Lower leg skin (tissue), 4 donors: ENCODE results near the gene KCNK4. TPM values are rescaled to one million over a fixed set of nuclear protein-coding genes. Genes with fewer than 3 reads are reported as not detected.
"Not testable (repeated sequence)": the region's sequence is repeated elsewhere in the genome, so short reads cannot be mapped to it uniquely, and the experiment has no call there.

ENCODE experiments used
- DNase-seq, 2 donors: peaks; one replicate each; pipeline ENCODE4 v3.0.0-alpha.2; 2019; ENCODE audit warnings: low spot score in 2 of 2
- H3K4me3 ChIP-seq: fragments of 200-600 bp; sonication (generic); 2 replicates; pipeline ENCODE4 v1.5.1; 2017; ENCODE audit warnings: mild to moderate bottlenecking, low read depth; ENCODE audit not compliant: poor library complexity, severe bottlenecking
- POLR2A ChIP-seq, 2 donors: fragments of 450-650 bp; IDR thresholded peaks; one replicate each; pipeline ENCODE4 v1.6.1; 2016 to 2017; ENCODE audit warnings: antibody characterized with exemption in 2 of 2, mild to moderate bottlenecking in 1 of 2, moderate library complexity in 1 of 2
- WGBS, 2 donors: methylation state at CpG; one replicate each; pipeline ENCODE4 v1.1.5; 2018; 5-methylcytosine and 5-hydroxymethylcytosine counted together
- intact Hi-C: fragments of 100-400 bp; cut with DNase I; formaldehyde crosslinking; loops from one replicate; pipeline ENCODE4 v1.15.0; 2023; ENCODE audit warnings: low total_unique reads
- total RNA-seq, 4 donors: library from RNA; depleted of rRNA; stranded (reverse); fragments of >200 nt; gene quantifications; one replicate each; pipeline ENCODE4 v1.1.0, GENCODE V29; 2016
- TF ChIP-seq, protein P1 (sequence below), 3 donors: fragments of 450-650 bp; IDR thresholded peaks; one replicate each; pipeline ENCODE4 v1.5.1; 2016; ENCODE audit warnings: antibody characterized with exemption in 3 of 3, mild to moderate bottlenecking in 3 of 3, moderate library complexity in 2 of 3

KCNK4 gene
- total RNA-seq, 4 donors from 2014 or later, result not detected

DNA sequence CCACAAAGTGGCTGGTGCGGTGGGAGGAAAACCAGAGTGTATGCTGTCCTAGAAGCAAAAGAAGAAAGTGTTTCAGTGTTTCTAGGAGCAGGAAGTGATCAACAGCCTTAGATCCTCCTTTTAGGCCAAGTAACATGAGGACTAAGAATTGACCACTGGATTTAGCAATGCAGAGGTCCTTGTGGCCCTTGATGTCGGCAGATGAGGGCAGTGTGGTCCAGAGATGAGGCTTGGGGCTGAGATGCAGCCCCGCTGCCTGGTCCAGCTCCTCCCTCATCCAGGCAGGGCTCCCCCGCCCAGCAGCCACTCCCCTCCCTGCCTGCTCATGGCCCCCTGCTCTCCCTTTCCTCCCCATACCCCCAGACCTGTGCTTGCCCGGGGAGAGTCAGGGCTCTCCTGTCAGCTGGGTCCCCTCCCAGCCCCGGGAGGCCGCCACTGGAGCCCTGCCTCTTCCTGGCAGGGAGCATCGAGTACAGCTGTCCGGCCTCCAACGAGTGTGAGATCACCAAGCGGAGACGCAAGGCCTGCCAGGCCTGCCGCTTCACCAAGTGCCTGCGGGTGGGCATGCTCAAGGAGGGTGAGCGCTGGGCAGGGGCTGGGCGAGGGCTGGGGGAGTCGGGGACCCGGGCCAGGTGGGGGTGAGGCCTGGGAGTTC lies 22.5 kb downstream of the KCNK4 start:
- WGBS, 2 donors, result 37 to 38% methylated on average over 14 to 17 of the region's 18 CpGs
- H3K4me3 ChIP-seq, result no peak overlapping the region
- DNase-seq, result peak in 1 of 2 donors; percentile 93
- TF ChIP-seq POLR2A (IDR thresholded peaks at IDR 0.05), result no peak
- TF ChIP-seq, protein P1, sequence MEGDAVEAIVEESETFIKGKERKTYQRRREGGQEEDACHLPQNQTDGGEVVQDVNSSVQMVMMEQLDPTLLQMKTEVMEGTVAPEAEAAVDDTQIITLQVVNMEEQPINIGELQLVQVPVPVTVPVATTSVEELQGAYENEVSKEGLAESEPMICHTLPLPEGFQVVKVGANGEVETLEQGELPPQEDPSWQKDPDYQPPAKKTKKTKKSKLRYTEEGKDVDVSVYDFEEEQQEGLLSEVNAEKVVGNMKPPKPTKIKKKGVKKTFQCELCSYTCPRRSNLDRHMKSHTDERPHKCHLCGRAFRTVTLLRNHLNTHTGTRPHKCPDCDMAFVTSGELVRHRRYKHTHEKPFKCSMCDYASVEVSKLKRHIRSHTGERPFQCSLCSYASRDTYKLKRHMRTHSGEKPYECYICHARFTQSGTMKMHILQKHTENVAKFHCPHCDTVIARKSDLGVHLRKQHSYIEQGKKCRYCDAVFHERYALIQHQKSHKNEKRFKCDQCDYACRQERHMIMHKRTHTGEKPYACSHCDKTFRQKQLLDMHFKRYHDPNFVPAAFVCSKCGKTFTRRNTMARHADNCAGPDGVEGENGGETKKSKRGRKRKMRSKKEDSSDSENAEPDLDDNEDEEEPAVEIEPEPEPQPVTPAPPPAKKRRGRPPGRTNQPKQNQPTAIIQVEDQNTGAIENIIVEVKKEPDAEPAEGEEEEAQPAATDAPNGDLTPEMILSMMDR (IDR thresholded peaks at IDR 0.05), result no peak
- intact Hi-C loops, result no loop called here

DNA sequence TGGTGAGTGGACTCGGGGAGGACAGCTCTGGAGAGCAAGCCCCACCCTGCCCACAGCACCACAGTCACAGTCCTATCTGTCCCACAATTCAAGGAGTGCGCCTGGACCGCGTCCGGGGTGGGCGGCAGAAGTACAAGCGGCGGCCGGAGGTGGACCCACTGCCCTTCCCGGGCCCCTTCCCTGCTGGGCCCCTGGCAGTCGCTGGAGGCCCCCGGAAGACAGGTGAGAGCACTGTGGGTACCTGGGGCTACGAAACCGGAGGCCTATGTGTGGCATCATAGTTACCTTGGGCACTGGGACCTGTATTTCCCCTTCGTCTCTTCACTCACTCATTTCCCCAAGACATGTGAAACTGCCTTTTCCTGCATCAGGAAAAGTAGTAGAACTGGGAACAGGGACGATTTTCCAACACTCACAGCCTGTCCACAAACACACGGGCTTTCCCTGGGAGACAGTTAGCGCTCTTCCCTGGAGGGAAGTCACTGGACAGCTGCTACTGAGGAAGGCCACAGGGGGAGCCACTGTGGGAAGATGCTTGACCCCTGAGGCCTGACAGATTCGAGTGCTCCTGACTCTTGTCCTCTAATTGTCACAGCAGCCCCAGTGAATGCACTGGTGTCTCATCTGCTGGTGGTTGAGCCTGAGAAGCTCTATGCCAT lies 23.2 kb downstream of the KCNK4 start:
- 73 to 76% methylated on average over 15 to 19 of the region's 19 CpGs for WGBS, 2 donors
- H3K4me3 ChIP-seq, result no peak overlapping the region
- intact Hi-C loops, result no loop called here
- DNase-seq, result no peak
- TF ChIP-seq POLR2A (IDR thresholded peaks at IDR 0.05), result no peak
- TF ChIP-seq, protein P1 (IDR thresholded peaks at IDR 0.05), result no peak

DNA sequence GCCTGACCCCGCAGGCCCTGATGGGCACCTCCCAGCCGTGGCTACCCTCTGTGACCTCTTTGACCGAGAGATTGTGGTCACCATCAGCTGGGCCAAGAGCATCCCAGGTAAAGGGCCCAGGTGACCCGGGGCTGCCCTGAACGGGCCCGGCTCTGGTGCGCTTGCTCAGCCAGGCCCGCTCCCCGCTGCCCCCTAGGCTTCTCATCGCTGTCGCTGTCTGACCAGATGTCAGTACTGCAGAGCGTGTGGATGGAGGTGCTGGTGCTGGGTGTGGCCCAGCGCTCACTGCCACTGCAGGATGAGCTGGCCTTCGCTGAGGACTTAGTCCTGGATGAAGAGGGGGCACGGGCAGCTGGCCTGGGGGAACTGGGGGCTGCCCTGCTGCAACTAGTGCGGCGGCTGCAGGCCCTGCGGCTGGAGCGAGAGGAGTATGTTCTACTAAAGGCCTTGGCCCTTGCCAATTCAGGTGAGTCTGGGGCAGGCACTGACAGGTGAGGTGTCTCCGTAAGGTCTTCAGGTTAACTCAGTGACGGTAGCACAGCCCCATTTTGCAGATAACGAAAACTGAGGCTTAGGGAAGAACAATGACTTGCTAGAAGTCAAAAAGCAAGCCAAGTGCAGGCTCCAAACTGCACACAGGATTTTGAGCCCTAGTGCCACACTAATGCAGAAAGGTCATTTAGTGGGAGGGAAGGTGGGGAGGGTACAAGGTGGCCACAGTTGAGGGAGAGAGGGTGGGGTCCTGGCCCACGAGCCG lies 23.9 kb downstream of the KCNK4 start:
- intact Hi-C loops, result no loop called here
- no peak overlapping the region for H3K4me3 ChIP-seq
- 84 to 88% methylated on average over 23 to 24 of the region's 24 CpGs for WGBS, 2 donors
- DNase-seq, result no peak
- TF ChIP-seq, protein P1 (IDR thresholded peaks at IDR 0.05), result no peak
- TF ChIP-seq POLR2A (IDR thresholded peaks at IDR 0.05), result no peak

DNA sequence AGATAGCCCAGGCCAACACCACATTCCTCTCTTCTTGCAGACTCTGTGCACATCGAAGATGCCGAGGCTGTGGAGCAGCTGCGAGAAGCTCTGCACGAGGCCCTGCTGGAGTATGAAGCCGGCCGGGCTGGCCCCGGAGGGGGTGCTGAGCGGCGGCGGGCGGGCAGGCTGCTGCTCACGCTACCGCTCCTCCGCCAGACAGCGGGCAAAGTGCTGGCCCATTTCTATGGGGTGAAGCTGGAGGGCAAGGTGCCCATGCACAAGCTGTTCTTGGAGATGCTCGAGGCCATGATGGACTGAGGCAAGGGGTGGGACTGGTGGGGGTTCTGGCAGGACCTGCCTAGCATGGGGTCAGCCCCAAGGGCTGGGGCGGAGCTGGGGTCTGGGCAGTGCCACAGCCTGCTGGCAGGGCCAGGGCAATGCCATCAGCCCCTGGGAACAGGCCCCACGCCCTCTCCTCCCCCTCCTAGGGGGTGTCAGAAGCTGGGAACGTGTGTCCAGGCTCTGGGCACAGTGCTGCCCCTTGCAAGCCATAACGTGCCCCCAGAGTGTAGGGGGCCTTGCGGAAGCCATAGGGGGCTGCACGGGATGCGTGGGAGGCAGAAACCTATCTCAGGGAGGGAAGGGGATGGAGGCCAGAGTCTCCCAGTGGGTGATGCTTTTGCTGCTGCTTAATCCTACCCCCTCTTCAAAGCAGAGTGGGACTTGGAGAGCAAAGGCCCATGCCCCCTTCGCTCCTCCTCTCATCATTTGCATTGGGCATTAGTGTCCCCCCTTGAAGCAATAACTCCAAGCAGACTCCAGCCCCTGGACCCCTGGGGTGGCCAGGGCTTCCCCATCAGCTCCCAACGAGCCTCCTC lies 24.8 kb downstream of the KCNK4 start:
- DNase-seq, H3K4me3 ChIP-seq, intact Hi-C loops: not testable (repeated sequence)
- WGBS, 2 donors, result 70 to 78% methylated on average over 21 to 25 of the region's 25 CpGs

DNA sequence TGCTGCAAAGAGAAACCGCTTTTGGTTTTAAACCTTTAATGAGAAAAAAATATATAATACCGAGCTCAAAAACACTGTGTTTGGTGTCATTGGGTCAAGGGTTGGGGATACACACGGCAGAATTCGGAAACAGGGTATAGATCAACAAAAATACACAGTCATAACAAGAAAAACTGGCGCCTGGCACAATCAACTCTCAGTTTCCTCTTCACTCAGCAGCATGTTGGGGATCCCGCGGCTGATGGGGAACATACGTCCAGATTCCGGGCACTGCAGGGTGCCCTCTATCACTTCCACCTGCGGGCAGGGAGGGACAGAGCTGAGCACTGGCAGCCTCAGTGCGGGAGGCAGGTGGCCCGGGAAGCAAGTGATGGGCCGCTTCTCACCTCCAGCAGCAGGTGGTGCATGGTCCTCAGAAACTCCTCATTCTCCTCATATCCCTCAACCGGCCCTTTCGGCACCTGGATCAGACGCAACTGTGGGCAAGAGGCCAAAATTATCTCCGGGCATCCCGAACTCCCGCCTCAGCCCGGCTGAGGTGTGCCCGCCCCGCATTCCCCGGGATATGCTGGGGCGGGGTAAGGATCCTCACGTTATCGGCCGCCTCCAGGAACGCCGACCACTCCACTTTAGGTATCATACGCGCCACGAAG lies 25.7 kb downstream of the KCNK4 start:
- DNase-seq, result peak in 1 of 2 donors; percentile 89
- peak overlapping the region; percentile 72 for H3K4me3 ChIP-seq
- 5 to 6% methylated on average over 30 to 32 of the region's 32 CpGs for WGBS, 2 donors
- intact Hi-C loops, result no loop called here
- TF ChIP-seq POLR2A (IDR thresholded peaks at IDR 0.05), result no peak
- TF ChIP-seq, protein P1 (IDR thresholded peaks at IDR 0.05), result no peak
